ENCODE results near the gene MYO1B. TPM values are rescaled to one million over a fixed set of nuclear protein-coding genes. Genes with fewer than 3 reads are reported as not detected.

MYO1B gene
- total RNA-seq, 3 donors from 2014 or later (not counting 1 experiment from before 2014, with no cell fraction given): 0.21 to 0.80 (median 0.29) TPM

GRCh38 chr2:191303140-191304005 is 58.2 kb downstream of the MYO1B start:
- DNase-seq (no peak), ATAC-seq (no peak)
- H3K36me3 Mint-ChIP-seq: no peaks in the 10 kb centered on the region
- no peaks in the 10 kb centered on the region for H3K27me3 ChIP-seq (ENCODE audit: control insufficient read depth, insufficient read depth, low read length)
- H3K4me3 ChIP-seq (ENCODE audit: low read length): no peak overlapping the region
- no peaks in the 10 kb centered on the region for H3K9me3 ChIP-seq (ENCODE audit: control insufficient read depth, insufficient read depth, low read length)
- intact Hi-C loops (cut with micrococcal nuclease): no loop called here
- no peak overlapping the region for H3K27ac Mint-ChIP-seq
- H3K36me3 ChIP-seq (ENCODE audit: control insufficient read depth, insufficient read depth, low read length): no peaks in the 10 kb centered on the region
- H3K27ac ChIP-seq (ENCODE audit: low read length): no peak overlapping the region
- H3K4me1 ChIP-seq (ENCODE audit: control insufficient read depth, insufficient read depth, low read length): no peaks in the 10 kb centered on the region
- no peaks in the 10 kb centered on the region for H3K9me3 Mint-ChIP-seq
- no peaks in the 10 kb centered on the region for H3K4me1 Mint-ChIP-seq
- 97% methylated on average over 3 of the region's 5 CpGs for WGBS (ENCODE audit: insufficient coverage)
- TF ChIP-seq CTCF (IDR thresholded peaks at IDR 0.05): no peak
- peaks cover 17 to 19% of the 10 kb centered on the region in 2 donors for H3K27me3 Mint-ChIP-seq (ENCODE audit: low read depth in 2 of 2)
- H3K4me3 Mint-ChIP-seq: no peak overlapping the region

- Histone ChIP-seq H3K4me1 (ENCODE audit: control insufficient read depth, insufficient read depth, low read length) (no peaks in the 10 kb centered on the region), H3K27me3 (ENCODE audit: control insufficient read depth, insufficient read depth, low read length) (no peaks in the 10 kb centered on the region), H3K4me3 (ENCODE audit: low read length) (no peak overlapping the region), H3K36me3 (ENCODE audit: control insufficient read depth, insufficient read depth, low read length) (no peaks in the 10 kb centered on the region), H3K9me3 (ENCODE audit: control insufficient read depth, insufficient read depth, low read length) (no peaks in the 10 kb centered on the region), H3K27ac (ENCODE audit: low read length) (no peak overlapping the region)
- TF ChIP-seq CTCF (IDR thresholded peaks at IDR 0.05): no peak
- Mint-ChIP-seq H3K36me3 (no peaks in the 10 kb centered on the region), H3K4me3 (no peak overlapping the region), H3K27ac (no peak overlapping the region), H3K9me3 (no peaks in the 10 kb centered on the region), H3K27me3 (ENCODE audit: low read depth in 2 of 2) (peaks cover 17 to 19% of the 10 kb centered on the region in 2 donors), H3K4me1 (no peaks in the 10 kb centered on the region)
- WGBS (ENCODE audit: insufficient coverage): 90% methylated on average over 8 of the region's 8 CpGs
- DNase-seq (no peak), ATAC-seq (no peak)
- intact Hi-C loops (cut with micrococcal nuclease): no loop called here
Observed at GRCh38 chr2:191304939-191305875, 60.0 kb downstream of the MYO1B start.

- Mint-ChIP-seq H3K36me3 (no peaks in the 10 kb centered on the region), H3K4me1 (no peaks in the 10 kb centered on the region), H3K9me3 (no peaks in the 10 kb centered on the region), H3K27ac (no peak overlapping the region), H3K27me3 (ENCODE audit: low read depth in 2 of 2) (peaks cover 9 to 12% of the 10 kb centered on the region in 2 donors), H3K4me3 (no peak overlapping the region)
- H3K27ac ChIP-seq (ENCODE audit: low read length): no peak overlapping the region
- no peaks in the 10 kb centered on the region for H3K27me3 ChIP-seq (ENCODE audit: control insufficient read depth, insufficient read depth, low read length)
- intact Hi-C loops (cut with micrococcal nuclease): no loop called here
- H3K4me1 ChIP-seq (ENCODE audit: control insufficient read depth, insufficient read depth, low read length): no peaks in the 10 kb centered on the region
- DNase-seq (no peak), ATAC-seq (no peak)
- no peaks in the 10 kb centered on the region for H3K36me3 ChIP-seq (ENCODE audit: control insufficient read depth, insufficient read depth, low read length)
- 91% methylated on average over 2 of the region's 2 CpGs for WGBS (ENCODE audit: insufficient coverage)
- no peak for TF ChIP-seq CTCF (IDR thresholded peaks at IDR 0.05)
- H3K4me3 ChIP-seq (ENCODE audit: low read length): no peak overlapping the region
- H3K9me3 ChIP-seq (ENCODE audit: control insufficient read depth, insufficient read depth, low read length): no peaks in the 10 kb centered on the region
Observed at GRCh38 chr2:191308026-191308425, 62.8 kb downstream of the MYO1B start.
